Gastroesophageal sphincter (tissue), 4 donors: Measurements from ENCODE around the gene CUBN. TPM values are rescaled to one million over a fixed set of nuclear protein-coding genes. Genes with fewer than 3 reads are reported as not detected.

Experiments used
- ATAC-seq: fragments of 150-250 bp; one replicate; pipeline ENCODE4 v1.9.1; 2016; ENCODE audit warnings: mild to moderate bottlenecking, moderate library complexity
- H3K27ac ChIP-seq, 4 donors: fragments of 200-600 bp; sonication (generic) in 3 of 4; 1 replicate in 3 of 4; 2 replicates in 1 of 4; pipeline ENCODE4 v1.5.1; 2016 to 2019
- H3K27me3 ChIP-seq: fragments of 200-600 bp; sonication (generic); one replicate; pipeline ENCODE4 v1.5.1; 2019
- H3K36me3 ChIP-seq, 2 donors: fragments of 200-600 bp; sonication (generic); one replicate each; pipeline ENCODE4 v1.5.1; 2019; ENCODE audit warnings: control low read depth in 1 of 2
- H3K4me1 ChIP-seq, 3 donors: fragments of 200-600 bp; sonication (generic); 1 replicate in 2 of 3; 2 replicates in 1 of 3; pipeline ENCODE4 v1.5.1; 2016 to 2019; ENCODE audit warnings: control low read depth in 2 of 3
- H3K4me3 ChIP-seq, 2 donors: fragments of 200-600 bp; sonication (generic); one replicate each; pipeline ENCODE4 v1.5.1; 2019; ENCODE audit warnings: mild to moderate bottlenecking in 1 of 2, moderate library complexity in 1 of 2
- H3K9me3 ChIP-seq, 3 donors: fragments of 200-600 bp; sonication (generic); one replicate each; pipeline ENCODE4 v1.5.1; 2017 to 2019; ENCODE audit warnings: control low read depth in 2 of 3
- EP300 ChIP-seq: sonication (generic); formaldehyde crosslinking; IDR thresholded peaks from one replicate; pipeline ENCODE4 v1.6.1; 2017; ENCODE audit warnings: antibody characterized with exemption, mild to moderate bottlenecking
- POLR2A ChIP-seq, 2 donors: fragments of 450-650 bp; IDR thresholded peaks; one replicate each; pipeline ENCODE4 v1.6.1; 2017; ENCODE audit warnings: antibody characterized with exemption in 2 of 2, mild to moderate bottlenecking in 2 of 2, moderate library complexity in 1 of 2
- POLR2AphosphoS5 ChIP-seq: sonication (generic); formaldehyde crosslinking; IDR thresholded peaks from one replicate; pipeline ENCODE4 v1.6.1; 2017; ENCODE audit warnings: antibody characterized with exemption
- WGBS, 2 donors: methylation state at CpG; one replicate each; pipeline ENCODE4 v1.1.5; 2018; ENCODE audit warnings: low coverage in 1 of 2; 5-methylcytosine and 5-hydroxymethylcytosine counted together
- total RNA-seq, 4 donors: library from RNA; depleted of rRNA; stranded (reverse); fragments of >200 nt; gene quantifications; one replicate each; pipeline ENCODE4 v1.1.0, GENCODE V29; 2016
- TF ChIP-seq, protein P1 (sequence below), 4 experiments: fragments of 200-600 bp in 2 of 4; fragments of 450-650 bp in 2 of 4; sonication (generic) in 1 of 4; IDR thresholded peaks; one replicate each; pipeline ENCODE4 v1.5.1; 2017 to 2019; ENCODE audit warnings: antibody characterized with exemption in 4 of 4, mild to moderate bottlenecking in 2 of 4, moderate library complexity in 2 of 4

CUBN gene
- total RNA-seq, 4 donors from 2014 or later, result 0.37 to 2.8 (median 1.6) TPM

DNA sequence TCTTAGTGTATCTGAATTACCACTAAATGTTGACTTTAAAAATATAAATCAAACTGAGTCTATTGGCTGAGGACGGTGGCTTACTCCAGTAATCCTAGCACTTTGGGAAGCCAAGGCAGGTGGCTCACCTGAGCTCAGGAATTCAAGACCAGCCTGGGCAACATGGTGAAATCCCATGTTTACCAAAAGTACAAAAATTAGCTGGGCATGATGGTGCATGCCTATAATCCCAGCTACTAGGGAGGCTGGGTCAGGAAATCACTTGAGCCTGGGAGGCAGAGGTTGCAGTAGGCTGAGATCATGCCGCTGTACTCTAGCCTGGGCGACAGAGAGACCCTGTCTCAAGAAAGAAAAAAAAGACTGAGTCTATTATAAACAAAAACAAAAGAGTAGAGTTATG is 205.9 kb downstream of the CUBN start:
- ATAC-seq, result no peak
- H3K27ac ChIP-seq, result no peak overlapping the region
- no peak overlapping the region for H3K4me3 ChIP-seq
- H3K36me3 ChIP-seq, result no peaks in the 10 kb centered on the region
- no peaks in the 10 kb centered on the region for H3K27me3 ChIP-seq
- TF ChIP-seq POLR2AphosphoS5 (no peak), EP300 (no peak), POLR2A (IDR thresholded peaks at IDR 0.05) (no peak)
- TF ChIP-seq, protein P1, sequence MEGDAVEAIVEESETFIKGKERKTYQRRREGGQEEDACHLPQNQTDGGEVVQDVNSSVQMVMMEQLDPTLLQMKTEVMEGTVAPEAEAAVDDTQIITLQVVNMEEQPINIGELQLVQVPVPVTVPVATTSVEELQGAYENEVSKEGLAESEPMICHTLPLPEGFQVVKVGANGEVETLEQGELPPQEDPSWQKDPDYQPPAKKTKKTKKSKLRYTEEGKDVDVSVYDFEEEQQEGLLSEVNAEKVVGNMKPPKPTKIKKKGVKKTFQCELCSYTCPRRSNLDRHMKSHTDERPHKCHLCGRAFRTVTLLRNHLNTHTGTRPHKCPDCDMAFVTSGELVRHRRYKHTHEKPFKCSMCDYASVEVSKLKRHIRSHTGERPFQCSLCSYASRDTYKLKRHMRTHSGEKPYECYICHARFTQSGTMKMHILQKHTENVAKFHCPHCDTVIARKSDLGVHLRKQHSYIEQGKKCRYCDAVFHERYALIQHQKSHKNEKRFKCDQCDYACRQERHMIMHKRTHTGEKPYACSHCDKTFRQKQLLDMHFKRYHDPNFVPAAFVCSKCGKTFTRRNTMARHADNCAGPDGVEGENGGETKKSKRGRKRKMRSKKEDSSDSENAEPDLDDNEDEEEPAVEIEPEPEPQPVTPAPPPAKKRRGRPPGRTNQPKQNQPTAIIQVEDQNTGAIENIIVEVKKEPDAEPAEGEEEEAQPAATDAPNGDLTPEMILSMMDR (IDR thresholded peaks at IDR 0.05), result no peak
- H3K9me3 ChIP-seq, result no peaks in the 10 kb centered on the region
- 98 to 100% methylated on average over 3 of the region's 3 CpGs for WGBS, 2 donors
- H3K4me1 ChIP-seq, result no peaks in the 10 kb centered on the region

DNA sequence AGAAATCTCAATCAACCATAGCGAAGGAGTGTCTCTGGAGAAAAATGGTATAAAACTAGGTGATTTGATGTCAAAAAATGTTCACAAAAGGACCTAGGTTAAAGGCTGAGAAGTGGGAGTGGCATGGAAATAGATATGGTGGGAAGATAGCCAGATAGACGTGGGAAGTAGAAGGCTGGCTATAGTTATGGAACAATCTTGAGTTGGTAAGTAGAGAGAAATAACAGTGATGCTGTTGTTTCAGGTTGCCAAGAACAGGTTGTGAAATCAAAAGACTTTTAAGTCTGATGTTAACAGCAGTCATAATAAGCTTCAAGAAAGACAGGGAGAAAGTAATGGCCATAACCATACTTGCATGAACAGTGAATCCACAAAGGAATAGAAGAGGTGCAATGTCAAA is 206.3 kb downstream of the CUBN start:
- no peak for ATAC-seq
- 13 to 54% methylated on average over 1 to 2 of the region's 2 CpGs for WGBS, 2 donors
- Histone ChIP-seq H3K4me3 (no peak overlapping the region), H3K9me3 (no peaks in the 10 kb centered on the region), H3K27ac (no peak overlapping the region), H3K36me3 (no peaks in the 10 kb centered on the region), H3K27me3 (no peaks in the 10 kb centered on the region), H3K4me1 (no peaks in the 10 kb centered on the region)
- TF ChIP-seq EP300 (no peak), POLR2A (IDR thresholded peaks at IDR 0.05) (no peak), POLR2AphosphoS5 (no peak)
- TF ChIP-seq, protein P1 (IDR thresholded peaks at IDR 0.05), result no peak

DNA sequence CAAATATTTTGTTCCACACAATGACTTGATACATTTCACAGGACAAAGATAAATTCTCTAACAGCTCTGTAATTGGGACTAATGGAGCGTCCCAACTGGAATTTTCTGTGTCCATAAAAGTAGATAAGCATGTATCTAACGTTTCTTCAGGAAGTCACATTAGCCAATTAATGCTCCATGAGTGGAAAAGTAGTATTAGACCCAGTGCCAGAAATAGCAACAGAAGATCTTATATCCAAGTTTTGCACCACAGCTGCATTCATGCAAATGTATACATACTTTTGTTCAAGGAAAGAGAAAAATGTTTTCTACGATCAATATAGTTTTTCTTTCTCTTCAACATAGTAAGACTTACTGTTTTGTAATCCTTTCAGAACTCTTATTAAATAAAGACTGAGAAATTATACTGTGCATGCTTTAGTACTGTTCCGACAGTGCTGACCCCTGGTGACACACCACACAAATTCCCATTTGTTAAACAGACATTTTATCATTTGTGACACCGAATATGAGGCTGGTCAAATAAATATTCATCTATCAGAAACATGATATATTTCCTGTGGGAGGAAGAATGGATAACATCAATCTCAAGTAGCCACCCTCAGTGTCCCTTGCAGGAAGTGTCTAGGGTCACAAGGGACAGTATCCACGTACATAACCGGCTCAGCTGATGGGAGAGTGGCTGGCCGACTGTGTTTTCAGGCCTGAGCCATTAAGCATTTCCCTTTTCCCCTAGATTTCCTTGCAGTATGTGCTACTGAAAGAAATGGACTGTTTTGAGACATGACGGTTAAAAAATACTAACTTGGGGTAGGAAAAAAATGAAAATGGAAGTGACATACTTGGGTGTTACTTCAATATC is 210.3 kb downstream of the CUBN start:
- TF ChIP-seq, protein P1 (IDR thresholded peaks at IDR 0.05), result no peak
- no peak for TF ChIP-seq POLR2A (IDR thresholded peaks at IDR 0.05)
- TF ChIP-seq EP300, result no peak
- TF ChIP-seq POLR2AphosphoS5, result no peak
- H3K9me3 ChIP-seq, result no peaks in the 10 kb centered on the region
- H3K4me3 ChIP-seq, result no peak overlapping the region
- H3K36me3 ChIP-seq, result no peaks in the 10 kb centered on the region
- ATAC-seq, result no peak
- WGBS, 2 donors, result 41 to 46% methylated on average over 8 to 9 of the region's 9 CpGs
- H3K4me1 ChIP-seq, result no peaks in the 10 kb centered on the region
- no peaks in the 10 kb centered on the region for H3K27me3 ChIP-seq
- no peak overlapping the region for H3K27ac ChIP-seq

DNA sequence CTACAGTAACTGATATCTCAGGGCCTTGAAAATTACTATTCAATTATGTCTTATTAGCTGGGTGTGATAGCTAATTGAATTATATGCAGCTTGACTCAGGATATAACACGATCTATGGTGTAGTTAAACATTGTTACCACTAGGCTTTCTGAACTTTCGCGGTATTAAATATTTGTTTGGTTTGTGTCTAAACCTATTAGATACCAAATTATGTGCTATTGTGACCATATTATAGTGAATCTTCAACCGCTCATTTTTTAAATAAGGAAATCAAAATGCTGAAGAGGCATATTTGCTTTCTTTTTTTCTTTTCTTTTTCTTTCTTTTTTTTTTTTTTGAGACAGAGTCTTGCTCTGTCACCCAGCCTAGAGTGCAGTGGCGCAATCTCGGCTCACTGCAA is 213.1 kb downstream of the CUBN start:
- H3K27ac ChIP-seq, result no peak overlapping the region
- ATAC-seq, result no peak
- H3K27me3 ChIP-seq, result no peaks in the 10 kb centered on the region
- H3K4me3 ChIP-seq, result no peak overlapping the region
- no peaks in the 10 kb centered on the region for H3K36me3 ChIP-seq
- no peaks in the 10 kb centered on the region for H3K4me1 ChIP-seq
- WGBS, 2 donors, result 80 to 91% methylated on average over 4 to 6 of the region's 6 CpGs
- no peaks in the 10 kb centered on the region for H3K9me3 ChIP-seq
- TF ChIP-seq POLR2A (IDR thresholded peaks at IDR 0.05), result no peak
- TF ChIP-seq, protein P1 (IDR thresholded peaks at IDR 0.05), result no peak
- no peak for TF ChIP-seq POLR2AphosphoS5
- no peak for TF ChIP-seq EP300

DNA sequence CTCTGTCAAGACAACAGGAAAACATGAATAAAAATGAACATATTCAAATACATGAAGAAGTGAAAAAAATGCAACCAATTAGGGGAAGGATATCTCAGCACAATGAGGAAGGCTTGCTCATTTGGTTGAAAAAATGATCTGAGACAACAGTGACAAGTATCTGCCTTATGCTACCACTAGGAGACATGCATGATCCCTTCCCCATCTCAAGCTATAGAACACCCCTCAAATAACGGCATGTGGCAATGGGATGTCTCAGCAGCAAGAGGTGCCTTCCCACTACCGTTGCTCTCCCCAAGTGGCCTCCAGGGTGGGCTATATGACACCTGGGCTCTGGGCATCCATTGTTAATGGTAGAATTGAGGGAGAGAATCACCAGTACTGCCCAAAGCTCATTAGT is 214.3 kb downstream of the CUBN start:
- Histone ChIP-seq H3K4me3 (no peak overlapping the region), H3K4me1 (no peaks in the 10 kb centered on the region), H3K27ac (no peak overlapping the region), H3K27me3 (no peaks in the 10 kb centered on the region), H3K36me3 (no peaks in the 10 kb centered on the region), H3K9me3 (no peaks in the 10 kb centered on the region)
- no peak for TF ChIP-seq POLR2AphosphoS5
- TF ChIP-seq, protein P1 (IDR thresholded peaks at IDR 0.05), result no peak
- no peak for ATAC-seq
- 85 to 86% methylated on average over 1 to 2 of the region's 2 CpGs for WGBS, 2 donors
